H1 (cell line): ENCODE results near the gene DHX29. TPM values are rescaled to one million over a fixed set of nuclear protein-coding genes. Genes with fewer than 3 reads are reported as not detected.

Source experiments
- CTCF ChIA-PET: fragments of 300-600 bp; sonication (Branson Sonifier 250); formaldehyde crosslinking; loops from one replicate; lab custom pipeline; 2021; ENCODE audit not compliant: partially characterized antibody; lab: Charles Lee
- POLR2A ChIA-PET: fragments of 300-600 bp; sonication (Branson Sonifier 250); formaldehyde crosslinking; loops from one replicate; lab custom pipeline; 2021; ENCODE audit warnings: inconsistent platforms; ENCODE audit not compliant: partially characterized antibody; lab: Charles Lee
- DNase-seq, 2 experiments: peaks; one replicate each; pipeline versions ENCODE4 v3.0.0 to v3.0.0-alpha.2; 2010 to 2022; ENCODE audit warnings: low spot score in 2 of 2, low read depth in 1 of 2, mixed read lengths in 1 of 2
- FAIRE-seq: peaks from 2 replicates; lab custom pipeline; 2011; peaks lifted over from hg19 to GRCh38; lab: Jason Lieb, UNC
- H2AFZ ChIP-seq: 2 replicates; pipeline ENCODE4 v1.8.1; 2012; ENCODE audit warnings: low read length, inconsistent platforms
- H2AK5ac ChIP-seq: 2 replicates; pipeline ENCODE4 v1.6.1; 2013; ENCODE audit warnings: low read depth, low read length
- H2BK120ac ChIP-seq: replicated peaks from 2 replicates; pipeline ENCODE3; 2013; ENCODE audit warnings: low read depth, low read length, inconsistent platforms
- H2BK12ac ChIP-seq: 2 replicates; pipeline ENCODE4 v1.6.1; 2013; ENCODE audit warnings: low read depth, low read length
- H2BK15ac ChIP-seq: 2 replicates; pipeline ENCODE4 v1.6.1; 2013; ENCODE audit warnings: low read length
- H2BK20ac ChIP-seq: 2 replicates; pipeline ENCODE4 v1.6.1; 2013; ENCODE audit warnings: low read length
- H2BK5ac ChIP-seq: 2 replicates; pipeline ENCODE4 v1.6.1; 2013; ENCODE audit warnings: low read depth, low read length
- H3K14ac ChIP-seq: 2 replicates; pipeline ENCODE4 v1.6.1; 2013; ENCODE audit warnings: inconsistent platforms; ENCODE audit not compliant: insufficient read length
- H3K18ac ChIP-seq: 2 replicates; pipeline ENCODE4 v1.6.1; 2013; ENCODE audit warnings: low read length; ENCODE audit errors: extremely low read depth
- H3K23ac ChIP-seq: 2 replicates; pipeline ENCODE4 v1.6.1; 2013; ENCODE audit warnings: inconsistent platforms; ENCODE audit not compliant: insufficient read length
- H3K23me2 ChIP-seq: 2 replicates; pipeline ENCODE4 v1.6.1; 2013; ENCODE audit warnings: low read depth, low read length
- H3K27ac ChIP-seq: 2 replicates; pipeline ENCODE4 v1.6.1; 2011; ENCODE audit warnings: low read depth, low read length, inconsistent platforms
- H3K27me3 ChIP-seq, 4 experiments: replicated peaks in 1 of 4; 1 replicate in 1 of 4; 2 replicates in 3 of 4; pipeline versions ENCODE4 v1.6.1 to v1.8.1; 2011 to 2013; ENCODE audit warnings: low read length in 3 of 4, mild to moderate bottlenecking in 3 of 4, inconsistent platforms in 2 of 4, mixed read lengths in 2 of 4, moderate library complexity in 1 of 4; ENCODE audit not compliant: control insufficient read depth in 3 of 4, insufficient read depth in 3 of 4; ENCODE audit errors: extremely low read depth in 1 of 4
- H3K36me3 ChIP-seq, 4 experiments: 2 replicates each; pipeline versions ENCODE4 v1.6.1 to v1.8.1; 2011 to 2013; ENCODE audit warnings: mild to moderate bottlenecking in 4 of 4, low read length in 3 of 4, moderate library complexity in 2 of 4, control low read depth in 1 of 4, inconsistent platforms in 1 of 4; ENCODE audit not compliant: insufficient read depth in 4 of 4, control insufficient read depth in 2 of 4
- H3K4ac ChIP-seq: replicated peaks from 2 replicates; pipeline ENCODE3; 2013; ENCODE audit warnings: low read length, low read depth, mixed read lengths, inconsistent platforms; ENCODE audit not compliant: insufficient read length
- H3K4me1 ChIP-seq, 4 experiments: replicated peaks in 1 of 4; 1 replicate in 1 of 4; 2 replicates in 3 of 4; pipeline versions ENCODE4 v1.6.1 to v1.8.1; 2011 to 2013; ENCODE audit warnings: low read length in 3 of 4, inconsistent platforms in 2 of 4, mixed read lengths in 1 of 4; ENCODE audit not compliant: insufficient read depth in 4 of 4, control insufficient read depth in 3 of 4
- H3K4me2 ChIP-seq, 2 experiments: 2 replicates each; pipeline versions ENCODE4 v1.6.1 to v1.8.1; 2011 to 2013; ENCODE audit warnings: low read depth in 2 of 2, low read length in 2 of 2, control low read depth in 1 of 2, inconsistent platforms in 1 of 2, mild to moderate bottlenecking in 1 of 2; ENCODE audit not compliant: insufficient read depth in 1 of 2
- H3K4me3 ChIP-seq, 4 experiments: fragments of 200-600, 300-600 bp in 1 of 4; sonication (generic), shearing (Covaris generic), sonication (Bioruptor Twin) in 1 of 4; 2 replicates each; pipeline versions ENCODE4 v1.5.1 to v1.8.1; 2011 to 2016; ENCODE audit warnings: low read length in 4 of 4, low read depth in 3 of 4, control low read depth in 2 of 4, inconsistent platforms in 2 of 4, mild to moderate bottlenecking in 2 of 4, mixed read lengths in 1 of 4, moderate library complexity in 1 of 4; ENCODE audit not compliant: insufficient read depth in 2 of 4; ENCODE audit errors: extremely low read depth in 1 of 4
- H3K56ac ChIP-seq: replicated peaks from 2 replicates; pipeline ENCODE3; 2013; ENCODE audit warnings: low read depth, mild to moderate bottlenecking, mixed read lengths, low read length, inconsistent platforms; ENCODE audit not compliant: insufficient read length
- H3K79me1 ChIP-seq: 2 replicates; pipeline ENCODE4 v1.6.1; 2013; ENCODE audit warnings: low read depth, low read length, control low read depth
- H3K79me2 ChIP-seq, 2 experiments: 2 replicates each; pipeline versions ENCODE4 v1.6.1 to v1.8.1; 2012 to 2013; ENCODE audit warnings: low read length in 2 of 2, mild to moderate bottlenecking in 2 of 2, inconsistent platforms in 1 of 2; ENCODE audit not compliant: insufficient read depth in 2 of 2, control insufficient read depth in 1 of 2
- H3K9ac ChIP-seq, 4 experiments: replicated peaks in 1 of 4; 1 replicate in 1 of 4; 2 replicates in 3 of 4; pipeline versions ENCODE4 v1.6.1 to v1.8.1; 2011 to 2013; ENCODE audit warnings: low read depth in 3 of 4, low read length in 3 of 4, control low read depth in 2 of 4, mild to moderate bottlenecking in 2 of 4, moderate library complexity in 2 of 4, inconsistent platforms in 1 of 4; ENCODE audit errors: extremely low read depth in 1 of 4
- H3K9me3 ChIP-seq, 2 experiments: 2 replicates each; pipeline versions ENCODE4 v1.6.1 to v1.8.1; 2012 to 2013; ENCODE audit warnings: mild to moderate bottlenecking in 2 of 2, moderate library complexity in 2 of 2, control low read depth in 1 of 2, inconsistent platforms in 1 of 2, low read depth in 1 of 2, low read length in 1 of 2, mixed read lengths in 1 of 2; ENCODE audit not compliant: insufficient read depth in 2 of 2
- H4K20me1 ChIP-seq, 2 experiments: replicated peaks in 1 of 2; 2 replicates each; pipeline versions ENCODE3 to v1.8.1; 2011 to 2013; ENCODE audit warnings: inconsistent platforms in 2 of 2, low read length in 2 of 2, mild to moderate bottlenecking in 1 of 2; ENCODE audit not compliant: insufficient read depth in 2 of 2, control insufficient read depth in 1 of 2
- H4K5ac ChIP-seq: 2 replicates; pipeline ENCODE4 v1.6.1; 2013; ENCODE audit warnings: low read length, low read depth, mixed read lengths, inconsistent platforms; ENCODE audit not compliant: insufficient read length
- H4K8ac ChIP-seq: 2 replicates; pipeline ENCODE4 v1.8.0; 2013; ENCODE audit warnings: mild to moderate bottlenecking, moderate library complexity, low read length, inconsistent platforms; ENCODE audit not compliant: insufficient read depth; ENCODE audit errors: extremely low read depth
- H4K91ac ChIP-seq: replicated peaks from 2 replicates; pipeline ENCODE3; 2013; ENCODE audit warnings: low read length, mixed read lengths, inconsistent platforms; ENCODE audit not compliant: insufficient read length
- CBX8 ChIP-seq: fragments of 300-800, 300-1000 bp; sonication (generic); IDR thresholded peaks from 2 replicates; pipeline ENCODE4 v1.7.1; 2016; ENCODE audit warnings: low read depth, low read length, borderline replicate concordance
- CEBPB ChIP-seq: IDR thresholded peaks from 2 replicates; pipeline ENCODE4 v1.6.1; 2012; ENCODE audit warnings: low read depth, low read length
- EGR1 ChIP-seq: IDR thresholded peaks from 2 replicates; pipeline ENCODE4 v1.6.1; 2011; ENCODE audit warnings: low read depth, low read length, borderline replicate concordance
- JUND ChIP-seq: IDR thresholded peaks from 2 replicates; pipeline ENCODE4 v1.6.1; 2011; ENCODE audit warnings: mild to moderate bottlenecking, improper control_type of control experiment, low read length
- KDM5A ChIP-seq: fragments of 200-600 bp; IDR thresholded peaks from 2 replicates; pipeline ENCODE4 v1.7.1; 2012; ENCODE audit warnings: mild to moderate bottlenecking, low read length, inconsistent platforms, mixed read lengths
- NRF1 ChIP-seq: IDR thresholded peaks from 2 replicates; pipeline ENCODE4 v1.6.1; 2011; ENCODE audit warnings: mild to moderate bottlenecking, low read depth, low read length, improper control_type of control experiment
- RAD21 ChIP-seq, 2 experiments: IDR thresholded peaks in 1 of 2; conservative IDR thresholded peaks in 1 of 2; 2 replicates each; pipeline ENCODE4 v1.6.1; 2011; ENCODE audit warnings: low read depth in 2 of 2, low read length in 2 of 2, improper control_type of control experiment in 1 of 2, inconsistent platforms in 1 of 2, mild to moderate bottlenecking in 1 of 2, moderate library complexity in 1 of 2
- SIX5 ChIP-seq: IDR thresholded peaks from 2 replicates; pipeline ENCODE4 v1.6.1; 2011; ENCODE audit warnings: mild to moderate bottlenecking, low read depth, low read length
- TAF7 ChIP-seq: optimal IDR thresholded peaks from 2 replicates; pipeline ENCODE3; 2011; ENCODE audit warnings: low read depth, mild to moderate bottlenecking, inconsistent platforms, low read length, moderate library complexity, borderline replicate concordance
- polyA plus RNA-seq, 7 experiments: library from polyadenylated mRNA; depleted of rRNA in 3 of 7; stranded (reverse) in 5 of 7; unstranded in 2 of 7; fragments of >200 nt in 5 of 7; fragments of 200-250 nt in 2 of 7; gene quantifications; 1 replicate in 5 of 7; 2 replicates in 1 of 7; 4 replicates in 1 of 7; pipeline versions ENCODE4 v1.2.1 to v1.2.3, GENCODE V29; 2011 to 2013; ENCODE audit warnings: missing spikeins in 2 of 7, mixed read lengths in 2 of 7
- total RNA-seq: library from RNA; stranded (reverse); fragmentation: NEBNext Ultra II Directional; extraction: Animal tissue kit (Norgen Biotek cat#: 25700); gene quantifications from 2 replicates; pipeline ENCODE4 v1.2.1, GENCODE V29; 2021

The DHX29 gene
- total and polyA plus RNA-seq, 2 of the 8 experiments (the other 6 are each of a cell fraction or from before 2014, with no cell fraction given): 3.4 to 32.1 TPM

DNA sequence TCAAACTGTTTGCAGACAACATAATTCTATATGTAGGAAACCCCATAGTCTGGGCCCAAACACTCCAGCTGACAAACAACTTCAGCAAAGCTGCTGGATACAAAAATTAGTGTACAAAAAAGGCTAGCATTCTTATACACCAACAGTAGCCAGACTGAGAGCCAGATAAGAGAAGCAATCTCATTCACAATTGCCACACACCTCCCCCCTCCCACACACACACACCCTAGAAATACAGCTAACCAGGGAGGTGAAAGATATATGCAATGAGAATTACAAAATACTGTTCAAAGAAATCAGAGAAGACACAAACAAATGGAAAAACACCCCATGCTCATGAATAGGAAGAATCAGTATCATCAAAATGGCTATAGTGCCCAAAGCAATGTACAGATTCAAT, 9.3 kb upstream of the DHX29 start:
- H3K23ac ChIP-seq: no peak overlapping the region
- no peak overlapping the region for H4K5ac ChIP-seq
- no peak for DNase-seq
- H2BK15ac ChIP-seq: no peak overlapping the region
- no peak overlapping the region for H2AK5ac ChIP-seq
- H2BK20ac ChIP-seq: no peak overlapping the region
- no peak overlapping the region for H4K8ac ChIP-seq
- no peaks in the 10 kb centered on the region for H3K27me3 ChIP-seq
- H3K4me3 ChIP-seq: no peak overlapping the region
- no peak overlapping the region for H3K4me2 ChIP-seq
- H3K27ac ChIP-seq: no peak overlapping the region
- H3K79me2 ChIP-seq: peaks cover 19 to 99% of the 10 kb centered on the region in 2 experiments
- H2AFZ ChIP-seq: no peak overlapping the region
- H2BK12ac ChIP-seq: no peak overlapping the region
- no peak overlapping the region for H2BK5ac ChIP-seq
- peaks cover 4 to 9% of the 10 kb centered on the region in 2 experiments for H4K20me1 ChIP-seq
- no peaks in the 10 kb centered on the region for H3K9me3 ChIP-seq
- no peak overlapping the region for H4K91ac ChIP-seq
- CTCF ChIA-PET: no interaction called here
- H3K9ac ChIP-seq: no peak overlapping the region
- H3K18ac ChIP-seq: no peak overlapping the region
- H3K4me1 ChIP-seq: peaks cover 0 to 3% (median 0%) of the 10 kb centered on the region in 4 experiments; a peak in 2 of 7 replicates
- H3K23me2 ChIP-seq: no peaks in the 10 kb centered on the region
- no peak overlapping the region for H3K4ac ChIP-seq
- TF ChIP-seq JUND (no peak), KDM5A (no peak), RAD21 (IDR thresholded peaks at IDR 0.05 in 1 of 2, conservative IDR thresholded peaks at IDR 0.05 in 1 of 2; ENCODE audit: low read depth in 2 of 2, low read length in 2 of 2) (no peak), TAF7 (no peak), CBX8 (no peak), CEBPB (no peak), EGR1 (no peak), SIX5 (no peak), NRF1 (no peak)
- no peak overlapping the region for H2BK120ac ChIP-seq
- H3K79me1 ChIP-seq: peaks cover 4% of the 10 kb centered on the region; the same call in 1 of the 2 replicates
- H3K36me3 ChIP-seq: no peaks in the 10 kb centered on the region; a peak in 2 of 8 replicates
- H3K14ac ChIP-seq: no peak overlapping the region
- no peak overlapping the region for H3K56ac ChIP-seq
- POLR2A ChIA-PET: interaction anchor here (1.8 kb wide), 1 partner anchor 9 kb away, joined by 8 read pairs; the partner anchor contains the start of genes DHX29 and MTREX
- no peak for FAIRE-seq
